Measurements from ENCODE around the gene EDNRB. TPM values are rescaled to one million over a fixed set of nuclear protein-coding genes. Genes with fewer than 3 reads are reported as not detected.

Gene EDNRB
- total and polyA plus RNA-seq, 4 donors = 11.3 to 20.4 (median 14.1) TPM

DNA sequence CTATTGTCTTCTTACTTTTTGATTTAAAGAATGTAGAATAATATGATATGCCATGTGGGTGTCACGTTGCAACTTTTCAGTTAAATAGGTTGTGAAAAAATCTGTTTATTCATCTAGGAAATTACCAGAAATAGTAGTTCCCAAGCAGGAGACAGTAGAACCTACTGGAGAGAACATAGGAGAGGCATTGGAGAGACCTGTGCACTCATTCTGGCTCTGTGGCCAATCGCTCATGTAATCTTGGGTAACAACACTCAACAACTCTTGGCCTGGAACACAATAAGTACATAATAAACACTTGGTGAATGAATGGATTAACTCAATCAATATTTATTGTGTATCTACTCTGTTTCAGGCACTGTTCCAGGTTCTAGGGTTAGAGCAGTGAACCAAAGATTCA, 35.3 kb downstream of the EDNRB start:
- no peaks in the 10 kb centered on the region for H3K27me3 ChIP-seq (ENCODE audit: control insufficient read depth in 4 of 4, insufficient read depth in 4 of 4, low read length in 3 of 4)
- H3K9ac ChIP-seq (ENCODE audit: low read depth in 1 of 2, low read length in 2 of 2) = no peak overlapping the region
- H3K27ac ChIP-seq (ENCODE audit: low read depth in 1 of 2, low read length in 2 of 2) = no peak overlapping the region
- 71% methylated on average over 2 of the region's 2 CpGs for WGBS
- no peaks in the 10 kb centered on the region for H3K9me3 ChIP-seq (ENCODE audit: control insufficient read depth in 4 of 4, low read length in 3 of 4)
- H3K36me3 ChIP-seq (ENCODE audit: control insufficient read depth in 4 of 4, insufficient read depth in 3 of 4, low read depth in 1 of 4, low read length in 3 of 4) = no peaks in the 10 kb centered on the region
- no peaks in the 10 kb centered on the region for H3K4me1 ChIP-seq (ENCODE audit: control insufficient read depth in 4 of 4, insufficient read depth in 4 of 4, low read length in 3 of 4)
- no peak for DNase-seq (ENCODE audit: low spot score)
- no peak overlapping the region for H3K4me3 ChIP-seq (ENCODE audit: low read depth in 1 of 3, low read length in 3 of 3)
- TF ChIP-seq HNF4G (IDR thresholded peaks at IDR 0.05) (no peak), GABPA (IDR thresholded peaks at IDR 0.05 in 1 of 2, conservative IDR thresholded peaks at IDR 0.05 in 1 of 2) (no peak), YY1 (IDR thresholded peaks at IDR 0.05) (no peak), RAD21 (IDR thresholded peaks at IDR 0.05) (no peak), FOXA1 (IDR thresholded peaks at IDR 0.05) (no peak), HNF4A (conservative IDR thresholded peaks at IDR 0.05) (no peak), MAX (IDR thresholded peaks at IDR 0.05) (no peak), SP1 (IDR thresholded peaks at IDR 0.05) (no peak), FOXA2 (IDR thresholded peaks at IDR 0.05) (no peak), RXRA (IDR thresholded peaks at IDR 0.05) (no peak), NR2F2 (IDR thresholded peaks at IDR 0.05) (no peak), EGR1 (IDR thresholded peaks at IDR 0.05; ENCODE audit: low read depth in 2 of 2) (no peak), REST (IDR thresholded peaks at IDR 0.05) (no peak), TAF1 (conservative IDR thresholded peaks at IDR 0.05) (no peak), JUND (IDR thresholded peaks at IDR 0.05) (no peak), ATF3 (IDR thresholded peaks at IDR 0.05) (no peak)
- TF ChIP-seq, protein P1, sequence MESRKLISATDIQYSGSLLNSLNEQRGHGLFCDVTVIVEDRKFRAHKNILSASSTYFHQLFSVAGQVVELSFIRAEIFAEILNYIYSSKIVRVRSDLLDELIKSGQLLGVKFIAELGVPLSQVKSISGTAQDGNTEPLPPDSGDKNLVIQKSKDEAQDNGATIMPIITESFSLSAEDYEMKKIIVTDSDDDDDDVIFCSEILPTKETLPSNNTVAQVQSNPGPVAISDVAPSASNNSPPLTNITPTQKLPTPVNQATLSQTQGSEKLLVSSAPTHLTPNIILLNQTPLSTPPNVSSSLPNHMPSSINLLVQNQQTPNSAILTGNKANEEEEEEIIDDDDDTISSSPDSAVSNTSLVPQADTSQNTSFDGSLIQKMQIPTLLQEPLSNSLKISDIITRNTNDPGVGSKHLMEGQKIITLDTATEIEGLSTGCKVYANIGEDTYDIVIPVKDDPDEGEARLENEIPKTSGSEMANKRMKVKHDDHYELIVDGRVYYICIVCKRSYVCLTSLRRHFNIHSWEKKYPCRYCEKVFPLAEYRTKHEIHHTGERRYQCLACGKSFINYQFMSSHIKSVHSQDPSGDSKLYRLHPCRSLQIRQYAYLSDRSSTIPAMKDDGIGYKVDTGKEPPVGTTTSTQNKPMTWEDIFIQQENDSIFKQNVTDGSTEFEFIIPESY (IDR thresholded peaks at IDR 0.05) = no peak

GRCh38 chr13:77878190-77878589, 40.4 kb downstream of the EDNRB start:
- no peak overlapping the region for H3K9ac ChIP-seq (ENCODE audit: low read depth in 1 of 2, low read length in 2 of 2)
- no peak for DNase-seq (ENCODE audit: low spot score)
- no peak overlapping the region for H3K27ac ChIP-seq (ENCODE audit: low read depth in 1 of 2, low read length in 2 of 2)
- H3K36me3 ChIP-seq (ENCODE audit: control insufficient read depth in 4 of 4, insufficient read depth in 3 of 4, low read depth in 1 of 4, low read length in 3 of 4) = no peaks in the 10 kb centered on the region
- no peaks in the 10 kb centered on the region for H3K4me1 ChIP-seq (ENCODE audit: control insufficient read depth in 4 of 4, insufficient read depth in 4 of 4, low read length in 3 of 4)
- H3K27me3 ChIP-seq (ENCODE audit: control insufficient read depth in 4 of 4, insufficient read depth in 4 of 4, low read length in 3 of 4) = peaks cover 0 to 6% (median 2%) of the 10 kb centered on the region in 4 donors
- H3K4me3 ChIP-seq (ENCODE audit: low read depth in 1 of 3, low read length in 3 of 3) = no peak overlapping the region
- no peaks in the 10 kb centered on the region for H3K9me3 ChIP-seq (ENCODE audit: control insufficient read depth in 4 of 4, low read length in 3 of 4)
- TF ChIP-seq RXRA (IDR thresholded peaks at IDR 0.05) = no peak
- WGBS = 78% methylated on average over 1 of the region's 1 CpG

All from liver (tissue), 9 donors.